CD4-positive, alpha-beta T cell (primary cell): ENCODE data around the gene FMO4. TPM values are rescaled to one million over a fixed set of nuclear protein-coding genes. Genes with fewer than 3 reads are reported as not detected.
A peak's percentile ranks its signal among the peaks of the same experiment; 100 is the strongest.

Source experiments
- ATAC-seq: fragments of 200-7000 bp; cut with Tn5 transposase; one replicate; pipeline ENCODE4 v1.10.0; 2022; ENCODE audit warnings: mild to moderate bottlenecking; ENCODE audit not compliant: poor library complexity
- CTCF ChIA-PET: fragments of 350-600 bp; sonication (Branson Sonifier 250); formaldehyde crosslinking; loops from one replicate; lab custom pipeline; 2021; ENCODE audit warnings: antibody characterized with exemption, inconsistent platforms; lab: Charles Lee
- POLR2A ChIA-PET: fragments of 350-600 bp; sonication (Branson Sonifier 250); formaldehyde crosslinking; loops from one replicate; lab custom pipeline; 2021; ENCODE audit warnings: antibody characterized with exemption, inconsistent platforms; lab: Charles Lee
- DNase-seq, 14 experiments: peaks; one replicate each; pipeline ENCODE4 v3.0.0-alpha.2; 2013 to 2020; ENCODE audit warnings: mixed read lengths in 2 of 14
- H3K27ac ChIP-seq, 2 donors: one replicate each; pipeline versions ENCODE4 v1.5.1 to v1.7.0; 2013; ENCODE audit warnings: low read length in 2 of 2, low read depth in 1 of 2, mild to moderate bottlenecking in 1 of 2
- H3K27me3 ChIP-seq, 2 experiments: 1 replicate in 1 of 2; 2 replicates in 1 of 2; pipeline versions ENCODE4 v1.6.1 to v1.7.0; 2013; ENCODE audit warnings: low read length in 2 of 2, control low read depth in 1 of 2, mild to moderate bottlenecking in 1 of 2, moderate library complexity in 1 of 2; ENCODE audit not compliant: insufficient read depth in 2 of 2, control insufficient read depth in 1 of 2
- H3K36me3 ChIP-seq: one replicate; pipeline ENCODE4 v1.6.1; 2013; ENCODE audit warnings: low read length, control low read depth; ENCODE audit not compliant: insufficient read depth
- H3K4me1 ChIP-seq: one replicate; pipeline ENCODE4 v1.6.1; 2013; ENCODE audit warnings: low read length, control low read depth; ENCODE audit not compliant: insufficient read depth
- H3K4me3 ChIP-seq: one replicate; pipeline ENCODE4 v1.5.1; 2013; ENCODE audit warnings: mild to moderate bottlenecking, low read length, moderate library complexity
- H3K9me3 ChIP-seq, 2 experiments: 1 replicate in 1 of 2; 2 replicates in 1 of 2; pipeline versions ENCODE4 v1.6.1 to v1.7.0; 2013; ENCODE audit warnings: low read length in 2 of 2, mild to moderate bottlenecking in 2 of 2, control low read depth in 1 of 2, moderate library complexity in 1 of 2; ENCODE audit not compliant: control insufficient read depth in 1 of 2, insufficient read depth in 1 of 2
- H3K27ac Mint-ChIP-seq: one replicate; pipeline ENCODE4 v1.8.0; 2020; ENCODE audit warnings: mixed read lengths
- H3K27me3 Mint-ChIP-seq: one replicate; pipeline ENCODE4 v1.8.0; 2021; ENCODE audit warnings: mixed read lengths
- H3K36me3 Mint-ChIP-seq: one replicate; pipeline ENCODE4 v1.8.0; 2021; ENCODE audit warnings: low read depth, mixed read lengths
- H3K4me1 Mint-ChIP-seq: one replicate; pipeline ENCODE4 v1.8.0; 2021; ENCODE audit warnings: low read depth, mixed read lengths
- H3K4me3 Mint-ChIP-seq: one replicate; pipeline ENCODE4 v1.8.0; 2020; ENCODE audit warnings: mild to moderate bottlenecking, mixed read lengths
- H3K9me3 Mint-ChIP-seq: one replicate; pipeline ENCODE4 v1.8.0; 2020; ENCODE audit warnings: mixed read lengths
- CTCF ChIP-seq: fragments of 200-600 bp; IDR thresholded peaks from one replicate; pipeline ENCODE4 v1.8.0; 2022; ENCODE audit warnings: antibody characterized with exemption, mild to moderate bottlenecking
- intact Hi-C, 2 experiments: fragments of 100-400 bp; cut with DNase I in 1 of 2; cut with micrococcal nuclease in 1 of 2; formaldehyde crosslinking; loops; one replicate each; pipeline versions ENCODE4 v1.15.1 to v1.9.0; 2023 to 2025; cut with DNase I, micrococcal nuclease
- polyA plus RNA-seq, 2 donors: library from polyadenylated mRNA; unstranded; fragments of 120-200 nt; gene quantifications; one replicate each; pipeline ENCODE4 v1.2.1, GENCODE V29; 2013
- total RNA-seq, 174 experiments: library from RNA in 2 of 174; stranded (reverse) in 2 of 174; gene quantifications; one replicate each; pipeline ENCODE4 v1.2.3 and lab custom pipeline; 2021 to 2026

Gene FMO4
- total RNA-seq: 1 to 10 TPM in 1 of 2 experiments, under 1 TPM in 1; 0.70 to 1.1 TPM
- polyA plus RNA-seq (2013, experiment 1 of 2): 3.7 TPM
- 3.9 TPM for polyA plus RNA-seq (2013, experiment 2 of 2)
- 0.68 to 8.2 (median 2.4) reads per million in 172 experiments for total RNA-seq (lab: John Stamatoyannopoulos, UW)

GRCh38 chr1:171313835-171314320, at the start of gene FMO4:
TSS of gene FMO4 (plus strand) at chr1:171314183. CDS start at chr1:171319826, 5,643 bp downstream.
- Mint-ChIP-seq H3K4me3 (peak within 1 kb of the TSS; percentile 66), H3K4me1 (peaks cover 17% of the 10 kb centered on the region), H3K9me3 (no peaks in the 10 kb centered on the region), H3K36me3 (peaks cover 15% of the 10 kb centered on the region), H3K27me3 (no peaks in the 10 kb centered on the region), H3K27ac (peak within 1 kb of the TSS; percentile 81)
- Histone ChIP-seq H3K9me3 (no peaks in the 10 kb centered on the region), H3K36me3 (no peaks in the 10 kb centered on the region), H3K4me3 (peak within 1 kb of the TSS; percentile 41), H3K27me3 (no peaks in the 10 kb centered on the region), H3K27ac (peak within 1 kb of the TSS in 1 of 2 donors; percentile 41), H3K4me1 (no peaks in the 10 kb centered on the region)
- ChIA-PET CTCF (interaction anchor here (0.6 to 2.6 kb wide), 14 partner anchors 9 to 1480 kb away, joined by 3 to 16 read pairs (median 4); partner anchors contain the start of genes FMO1, KIFAP3, PRRC2C and SCYL3), POLR2A (interaction anchor here (0.6 to 2.2 kb wide), 14 partner anchors 21 to 1420 kb away, joined by 3 to 16 read pairs (median 5); partner anchors contain the start of genes DNM3, FMO1, GORAB and KIFAP3)
- ATAC-seq: peak; percentile 100
- intact Hi-C loops: loop anchor here (1.0 to 10.0 kb wide), 9 partner anchors 67 to 1419 kb away; partner anchors contain the start of genes KIFAP3 (in 1 of the 2) and SCYL3 (in 1 of the 2)
- peak; percentile 57 to 97 (median 70) for DNase-seq
- peak; percentile 78 for TF ChIP-seq CTCF

GRCh38 chr1:171265686-171266085, 48.3 kb upstream of the FMO4 start:
- Mint-ChIP-seq H3K27me3 (peaks cover 12% of the 10 kb centered on the region), H3K4me3 (no peak overlapping the region), H3K4me1 (no peaks in the 10 kb centered on the region), H3K36me3 (no peaks in the 10 kb centered on the region), H3K9me3 (no peaks in the 10 kb centered on the region), H3K27ac (no peak overlapping the region)
- no peak overlapping the region for H3K27ac ChIP-seq
- no peak overlapping the region for H3K4me3 ChIP-seq
- no peaks in the 10 kb centered on the region for H3K4me1 ChIP-seq
- H3K9me3 ChIP-seq: no peaks in the 10 kb centered on the region
- intact Hi-C loops: no loop called here
- ChIA-PET POLR2A (no interaction called here), CTCF (no interaction called here)
- TF ChIP-seq CTCF: no peak
- H3K36me3 ChIP-seq: no peaks in the 10 kb centered on the region
- DNase-seq: no peak
- H3K27me3 ChIP-seq: peaks cover 0 to 4% of the 10 kb centered on the region in 2 experiments
- ATAC-seq: no peak

- TF ChIP-seq CTCF: no peak
- Mint-ChIP-seq H3K9me3 (no peaks in the 10 kb centered on the region), H3K36me3 (no peaks in the 10 kb centered on the region), H3K27ac (no peak overlapping the region), H3K27me3 (peaks cover 22% of the 10 kb centered on the region), H3K4me1 (no peaks in the 10 kb centered on the region), H3K4me3 (no peak overlapping the region)
- CTCF ChIA-PET: no interaction called here
- H3K9me3 ChIP-seq: peaks cover 0 to 2% of the 10 kb centered on the region in 2 experiments
- POLR2A ChIA-PET: no interaction called here
- no peak for ATAC-seq
- no peak overlapping the region for H3K4me3 ChIP-seq
- peaks cover 0 to 4% of the 10 kb centered on the region in 2 experiments for H3K27me3 ChIP-seq
- DNase-seq: no peak
- intact Hi-C loops: no loop called here
- no peaks in the 10 kb centered on the region for H3K4me1 ChIP-seq
- no peak overlapping the region for H3K27ac ChIP-seq
- no peaks in the 10 kb centered on the region for H3K36me3 ChIP-seq
Observed at GRCh38 chr1:171266930-171267329, 47.1 kb upstream of the FMO4 start.
